Measurements from ENCODE around the gene SOWAHC. TPM values are rescaled to one million over a fixed set of nuclear protein-coding genes. Genes with fewer than 3 reads are reported as not detected.

Gene SOWAHC
- total RNA-seq, 1 donor from 2014 or later: 2.4 TPM

Other genes starting within 250 kb of the SOWAHC start
- 57.4 TPM for gene SEPTIN10, start 398 bp upstream of the SOWAHC start, total RNA-seq
- gene RGPD5, start 179.9 kb downstream of the SOWAHC start, total RNA-seq: 30.1 TPM

Measured in cardiac septum (tissue), 1 donor.